ENCODE measurements around the gene POC1A. TPM values are rescaled to one million over a fixed set of nuclear protein-coding genes. Genes with fewer than 3 reads are reported as not detected.

The POC1A gene
- total and polyA plus RNA-seq, 10 of the 15 experiments (the other 5 are each of a cell fraction or from before 2014, with no cell fraction given) = 8.5 to 49.8 (median 23.5) TPM

- TF ChIP-seq STAT1 (conservative IDR thresholded peaks at IDR 0.05) (no peak), TCF3 (IDR thresholded peaks at IDR 0.05; ENCODE audit: borderline replicate concordance, insufficient read depth, low read depth, low read length) (no peak)
- TF ChIP-seq, protein P1, sequence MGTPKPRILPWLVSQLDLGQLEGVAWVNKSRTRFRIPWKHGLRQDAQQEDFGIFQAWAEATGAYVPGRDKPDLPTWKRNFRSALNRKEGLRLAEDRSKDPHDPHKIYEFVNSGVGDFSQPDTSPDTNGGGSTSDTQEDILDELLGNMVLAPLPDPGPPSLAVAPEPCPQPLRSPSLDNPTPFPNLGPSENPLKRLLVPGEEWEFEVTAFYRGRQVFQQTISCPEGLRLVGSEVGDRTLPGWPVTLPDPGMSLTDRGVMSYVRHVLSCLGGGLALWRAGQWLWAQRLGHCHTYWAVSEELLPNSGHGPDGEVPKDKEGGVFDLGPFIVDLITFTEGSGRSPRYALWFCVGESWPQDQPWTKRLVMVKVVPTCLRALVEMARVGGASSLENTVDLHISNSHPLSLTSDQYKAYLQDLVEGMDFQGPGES (IDR thresholded peaks at IDR 0.05) = no peak
These were observed 77.1 kb downstream of the POC1A start (continued) for GRCh38 chr3:52076896-52077780.

- H3K27me3 ChIP-seq (replicated peaks in 1 of 2; ENCODE audit: control insufficient read depth in 2 of 2, insufficient read depth in 2 of 2, low read length in 1 of 2) = no peaks in the 10 kb centered on the region
- peaks cover 0 to 3% of the 10 kb centered on the region in 2 experiments; a peak in 3 of 4 replicates for H3K36me3 ChIP-seq (ENCODE audit: control insufficient read depth in 2 of 2, insufficient read depth in 2 of 2, low read length in 1 of 2)
- H3K4me3 ChIP-seq = no peak overlapping the region
- in situ Hi-C loops (cut with MboI) (no loop called here), intact Hi-C loops (cut with micrococcal nuclease; ENCODE audit: unreplicated experiment) (no loop called here)
- H3K79me2 ChIP-seq (ENCODE audit: control insufficient read depth, insufficient read depth, low read length) = no peaks in the 10 kb centered on the region
- no peak overlapping the region for H3K4me2 ChIP-seq (ENCODE audit: control insufficient read depth, insufficient read depth)
- H3K9ac ChIP-seq (ENCODE audit: control insufficient read depth, insufficient read depth, low read length) = no peak overlapping the region
- ATAC-seq = no peak
- FAIRE-seq = no peak
- ChIA-PET SMC1A (ENCODE audit: uncharacterized antibody, unreplicated experiment) (no interaction called here), CTCF (no interaction called here), POLR2A (no interaction called here), RAD21 (ENCODE audit: unreplicated experiment) (no interaction called here)
- no peak for DNase-seq (ENCODE audit: low read depth, low spot score)
- H3K9me3 ChIP-seq (replicated peaks; ENCODE audit: control insufficient read depth, insufficient read depth, low read length) = no peaks in the 10 kb centered on the region
- H3K4me1 ChIP-seq (ENCODE audit: control insufficient read depth, insufficient read depth, low read length) = no peaks in the 10 kb centered on the region
- TF ChIP-seq, protein P1 (IDR thresholded peaks at IDR 0.05) = no peak
- TF ChIP-seq CHD4 (IDR thresholded peaks at IDR 0.05) = no peak
- TF ChIP-seq NR2C2 (IDR thresholded peaks at IDR 0.05; ENCODE audit: borderline replicate concordance, control insufficient read depth, insufficient read length, low read depth) = no peak
- TF ChIP-seq SPI1 (IDR thresholded peaks at IDR 0.05; ENCODE audit: borderline replicate concordance, insufficient read depth, low read depth, low read length) = no peak
- no peak for TF ChIP-seq NFIC (IDR thresholded peaks at IDR 0.05; ENCODE audit: low read depth, low read length)
- TF ChIP-seq POLR2AphosphoS5 (IDR thresholded peaks at IDR 0.05; ENCODE audit: low read length) = no peak
- no peak for TF ChIP-seq NFYB (IDR thresholded peaks at IDR 0.05; ENCODE audit: insufficient read depth, low read depth, low read length)
- no peak for TF ChIP-seq ASH2L (IDR thresholded peaks at IDR 0.05; ENCODE audit: borderline replicate concordance, low read depth)
- no peak for TF ChIP-seq POLR2A (IDR thresholded peaks at IDR 0.05; ENCODE audit: low read depth, low read length)
- 96% methylated on average over 7 of the region's 7 CpGs for WGBS (ENCODE audit: insufficient coverage, insufficient replicate concordance, low lambda C conversion rate, missing lambda C conversion rate)
- BruUV-seq (replicated peaks) = no TSS peak
- H4K20me1 ChIP-seq (ENCODE audit: control insufficient read depth, insufficient read depth) = no peaks in the 10 kb centered on the region
- no peak overlapping the region for H2AFZ ChIP-seq (ENCODE audit: control insufficient read depth, low read depth, low read length)
- H3K27ac ChIP-seq (ENCODE audit: control insufficient read depth, insufficient read depth) = no peak overlapping the region
These were observed 80.7 kb downstream of the POC1A start for GRCh38 chr3:52073490-52073889.

Measured in GM12878 (cell line).